H1 (cell line): ENCODE results near the gene POU6F2. TPM values are rescaled to one million over a fixed set of nuclear protein-coding genes. Genes with fewer than 3 reads are reported as not detected.

ENCODE experiments used
- CTCF ChIA-PET: fragments of 300-600 bp; sonication (Branson Sonifier 250); formaldehyde crosslinking; loops from one replicate; lab custom pipeline; 2021; ENCODE audit not compliant: partially characterized antibody; lab: Charles Lee
- POLR2A ChIA-PET: fragments of 300-600 bp; sonication (Branson Sonifier 250); formaldehyde crosslinking; loops from one replicate; lab custom pipeline; 2021; ENCODE audit warnings: inconsistent platforms; ENCODE audit not compliant: partially characterized antibody; lab: Charles Lee
- DNase-seq, 2 experiments: peaks; one replicate each; pipeline versions ENCODE4 v3.0.0 to v3.0.0-alpha.2; 2010 to 2022; ENCODE audit warnings: low spot score in 2 of 2, low read depth in 1 of 2, mixed read lengths in 1 of 2
- FAIRE-seq: peaks from 2 replicates; lab custom pipeline; 2011; peaks lifted over from hg19 to GRCh38; lab: Jason Lieb, UNC
- H2AFZ ChIP-seq: 2 replicates; pipeline ENCODE4 v1.8.1; 2012; ENCODE audit warnings: low read length, inconsistent platforms
- H2AK5ac ChIP-seq: 2 replicates; pipeline ENCODE4 v1.6.1; 2013; ENCODE audit warnings: low read depth, low read length
- H2BK120ac ChIP-seq: replicated peaks from 2 replicates; pipeline ENCODE3; 2013; ENCODE audit warnings: low read depth, low read length, inconsistent platforms
- H2BK12ac ChIP-seq: 2 replicates; pipeline ENCODE4 v1.6.1; 2013; ENCODE audit warnings: low read depth, low read length
- H2BK15ac ChIP-seq: 2 replicates; pipeline ENCODE4 v1.6.1; 2013; ENCODE audit warnings: low read length
- H2BK20ac ChIP-seq: 2 replicates; pipeline ENCODE4 v1.6.1; 2013; ENCODE audit warnings: low read length
- H2BK5ac ChIP-seq: 2 replicates; pipeline ENCODE4 v1.6.1; 2013; ENCODE audit warnings: low read depth, low read length
- H3K14ac ChIP-seq: 2 replicates; pipeline ENCODE4 v1.6.1; 2013; ENCODE audit warnings: inconsistent platforms; ENCODE audit not compliant: insufficient read length
- H3K18ac ChIP-seq: 2 replicates; pipeline ENCODE4 v1.6.1; 2013; ENCODE audit warnings: low read length; ENCODE audit errors: extremely low read depth
- H3K23ac ChIP-seq: 2 replicates; pipeline ENCODE4 v1.6.1; 2013; ENCODE audit warnings: inconsistent platforms; ENCODE audit not compliant: insufficient read length
- H3K23me2 ChIP-seq: 2 replicates; pipeline ENCODE4 v1.6.1; 2013; ENCODE audit warnings: low read depth, low read length
- H3K27ac ChIP-seq: 2 replicates; pipeline ENCODE4 v1.6.1; 2011; ENCODE audit warnings: low read depth, low read length, inconsistent platforms
- H3K27me3 ChIP-seq, 4 experiments: replicated peaks in 1 of 4; 1 replicate in 1 of 4; 2 replicates in 3 of 4; pipeline versions ENCODE4 v1.6.1 to v1.8.1; 2011 to 2013; ENCODE audit warnings: low read length in 3 of 4, mild to moderate bottlenecking in 3 of 4, inconsistent platforms in 2 of 4, mixed read lengths in 2 of 4, moderate library complexity in 1 of 4; ENCODE audit not compliant: control insufficient read depth in 3 of 4, insufficient read depth in 3 of 4; ENCODE audit errors: extremely low read depth in 1 of 4
- H3K36me3 ChIP-seq, 4 experiments: 2 replicates each; pipeline versions ENCODE4 v1.6.1 to v1.8.1; 2011 to 2013; ENCODE audit warnings: mild to moderate bottlenecking in 4 of 4, low read length in 3 of 4, moderate library complexity in 2 of 4, control low read depth in 1 of 4, inconsistent platforms in 1 of 4; ENCODE audit not compliant: insufficient read depth in 4 of 4, control insufficient read depth in 2 of 4
- H3K4ac ChIP-seq: replicated peaks from 2 replicates; pipeline ENCODE3; 2013; ENCODE audit warnings: low read length, low read depth, mixed read lengths, inconsistent platforms; ENCODE audit not compliant: insufficient read length
- H3K4me1 ChIP-seq, 4 experiments: replicated peaks in 1 of 4; 1 replicate in 1 of 4; 2 replicates in 3 of 4; pipeline versions ENCODE4 v1.6.1 to v1.8.1; 2011 to 2013; ENCODE audit warnings: low read length in 3 of 4, inconsistent platforms in 2 of 4, mixed read lengths in 1 of 4; ENCODE audit not compliant: insufficient read depth in 4 of 4, control insufficient read depth in 3 of 4
- H3K4me2 ChIP-seq, 2 experiments: 2 replicates each; pipeline versions ENCODE4 v1.6.1 to v1.8.1; 2011 to 2013; ENCODE audit warnings: low read depth in 2 of 2, low read length in 2 of 2, control low read depth in 1 of 2, inconsistent platforms in 1 of 2, mild to moderate bottlenecking in 1 of 2; ENCODE audit not compliant: insufficient read depth in 1 of 2
- H3K4me3 ChIP-seq, 4 experiments: fragments of 200-600, 300-600 bp in 1 of 4; sonication (generic), shearing (Covaris generic), sonication (Bioruptor Twin) in 1 of 4; 2 replicates each; pipeline versions ENCODE4 v1.5.1 to v1.8.1; 2011 to 2016; ENCODE audit warnings: low read length in 4 of 4, low read depth in 3 of 4, control low read depth in 2 of 4, inconsistent platforms in 2 of 4, mild to moderate bottlenecking in 2 of 4, mixed read lengths in 1 of 4, moderate library complexity in 1 of 4; ENCODE audit not compliant: insufficient read depth in 2 of 4; ENCODE audit errors: extremely low read depth in 1 of 4
- H3K56ac ChIP-seq: replicated peaks from 2 replicates; pipeline ENCODE3; 2013; ENCODE audit warnings: low read depth, mild to moderate bottlenecking, mixed read lengths, low read length, inconsistent platforms; ENCODE audit not compliant: insufficient read length
- H3K79me1 ChIP-seq: 2 replicates; pipeline ENCODE4 v1.6.1; 2013; ENCODE audit warnings: low read depth, low read length, control low read depth
- H3K79me2 ChIP-seq, 2 experiments: 2 replicates each; pipeline versions ENCODE4 v1.6.1 to v1.8.1; 2012 to 2013; ENCODE audit warnings: low read length in 2 of 2, mild to moderate bottlenecking in 2 of 2, inconsistent platforms in 1 of 2; ENCODE audit not compliant: insufficient read depth in 2 of 2, control insufficient read depth in 1 of 2
- H3K9ac ChIP-seq, 4 experiments: replicated peaks in 1 of 4; 1 replicate in 1 of 4; 2 replicates in 3 of 4; pipeline versions ENCODE4 v1.6.1 to v1.8.1; 2011 to 2013; ENCODE audit warnings: low read depth in 3 of 4, low read length in 3 of 4, control low read depth in 2 of 4, mild to moderate bottlenecking in 2 of 4, moderate library complexity in 2 of 4, inconsistent platforms in 1 of 4; ENCODE audit errors: extremely low read depth in 1 of 4
- H3K9me3 ChIP-seq, 2 experiments: 2 replicates each; pipeline versions ENCODE4 v1.6.1 to v1.8.1; 2012 to 2013; ENCODE audit warnings: mild to moderate bottlenecking in 2 of 2, moderate library complexity in 2 of 2, control low read depth in 1 of 2, inconsistent platforms in 1 of 2, low read depth in 1 of 2, low read length in 1 of 2, mixed read lengths in 1 of 2; ENCODE audit not compliant: insufficient read depth in 2 of 2
- H4K20me1 ChIP-seq, 2 experiments: replicated peaks in 1 of 2; 2 replicates each; pipeline versions ENCODE3 to v1.8.1; 2011 to 2013; ENCODE audit warnings: inconsistent platforms in 2 of 2, low read length in 2 of 2, mild to moderate bottlenecking in 1 of 2; ENCODE audit not compliant: insufficient read depth in 2 of 2, control insufficient read depth in 1 of 2
- H4K5ac ChIP-seq: 2 replicates; pipeline ENCODE4 v1.6.1; 2013; ENCODE audit warnings: low read length, low read depth, mixed read lengths, inconsistent platforms; ENCODE audit not compliant: insufficient read length
- H4K8ac ChIP-seq: 2 replicates; pipeline ENCODE4 v1.8.0; 2013; ENCODE audit warnings: mild to moderate bottlenecking, moderate library complexity, low read length, inconsistent platforms; ENCODE audit not compliant: insufficient read depth; ENCODE audit errors: extremely low read depth
- H4K91ac ChIP-seq: replicated peaks from 2 replicates; pipeline ENCODE3; 2013; ENCODE audit warnings: low read length, mixed read lengths, inconsistent platforms; ENCODE audit not compliant: insufficient read length
- CBX8 ChIP-seq: fragments of 300-800, 300-1000 bp; sonication (generic); IDR thresholded peaks from 2 replicates; pipeline ENCODE4 v1.7.1; 2016; ENCODE audit warnings: low read depth, low read length, borderline replicate concordance
- HDAC2 ChIP-seq, 2 experiments: fragments of 300-600 bp in 1 of 2; sonication (generic) in 1 of 2; IDR thresholded peaks; 2 replicates each; pipeline ENCODE4 v1.6.1; 2011 to 2012; ENCODE audit warnings: low read depth in 2 of 2, low read length in 2 of 2, mild to moderate bottlenecking in 2 of 2, moderate library complexity in 2 of 2, borderline replicate concordance in 1 of 2, inconsistent platforms in 1 of 2
- HDAC6 ChIP-seq: IDR thresholded peaks from one replicate; pipeline ENCODE4 v1.7.1; 2012; ENCODE audit warnings: low read depth, mild to moderate bottlenecking, inconsistent platforms, low read length, moderate library complexity
- JUND ChIP-seq: IDR thresholded peaks from 2 replicates; pipeline ENCODE4 v1.6.1; 2011; ENCODE audit warnings: mild to moderate bottlenecking, improper control_type of control experiment, low read length
- NRF1 ChIP-seq: IDR thresholded peaks from 2 replicates; pipeline ENCODE4 v1.6.1; 2011; ENCODE audit warnings: mild to moderate bottlenecking, low read depth, low read length, improper control_type of control experiment
- POU5F1 ChIP-seq: IDR thresholded peaks from 2 replicates; pipeline ENCODE4 v1.6.1; 2011; ENCODE audit warnings: low read depth, mild to moderate bottlenecking, low read length, moderate library complexity
- RAD21 ChIP-seq, 2 experiments: IDR thresholded peaks in 1 of 2; conservative IDR thresholded peaks in 1 of 2; 2 replicates each; pipeline ENCODE4 v1.6.1; 2011; ENCODE audit warnings: low read depth in 2 of 2, low read length in 2 of 2, improper control_type of control experiment in 1 of 2, inconsistent platforms in 1 of 2, mild to moderate bottlenecking in 1 of 2, moderate library complexity in 1 of 2
- RBBP5 ChIP-seq: IDR thresholded peaks from 2 replicates; pipeline ENCODE4 v1.7.1; 2012; ENCODE audit warnings: low read depth, mild to moderate bottlenecking, inconsistent platforms, low read length, moderate library complexity, borderline replicate concordance
- SP4 ChIP-seq: IDR thresholded peaks from 2 replicates; pipeline ENCODE4 v1.6.1; 2012; ENCODE audit warnings: low read length, inconsistent platforms
- TAF7 ChIP-seq: optimal IDR thresholded peaks from 2 replicates; pipeline ENCODE3; 2011; ENCODE audit warnings: low read depth, mild to moderate bottlenecking, inconsistent platforms, low read length, moderate library complexity, borderline replicate concordance
- TBP ChIP-seq: IDR thresholded peaks from 2 replicates; pipeline ENCODE4 v1.6.1; 2011; ENCODE audit warnings: low read depth, low read length, improper control_type of control experiment
- WGBS, 2 experiments: shearing (Covaris generic) in 1 of 2; methylation state at CpG; one replicate each; pipeline versions ENCODE4 v1.1.6 to v1.1.7; 2013 to 2015; ENCODE audit warnings: low lambda C conversion rate in 2 of 2, mixed read lengths in 2 of 2, inconsistent platforms in 1 of 2, low coverage in 1 of 2, missing lambda C conversion rate in 1 of 2; ENCODE audit not compliant: insufficient replicate concordance in 2 of 2, insufficient coverage in 1 of 2, insufficient read length in 1 of 2; ENCODE audit errors: extremely low coverage in 1 of 2, missing lambda C conversion rate in 1 of 2; 5-methylcytosine and 5-hydroxymethylcytosine counted together
- polyA plus RNA-seq, 7 experiments: library from polyadenylated mRNA; depleted of rRNA in 3 of 7; stranded (reverse) in 5 of 7; unstranded in 2 of 7; fragments of >200 nt in 5 of 7; fragments of 200-250 nt in 2 of 7; gene quantifications; 1 replicate in 5 of 7; 2 replicates in 1 of 7; 4 replicates in 1 of 7; pipeline versions ENCODE4 v1.2.1 to v1.2.3, GENCODE V29; 2011 to 2013; ENCODE audit warnings: missing spikeins in 2 of 7, mixed read lengths in 2 of 7
- total RNA-seq: library from RNA; stranded (reverse); fragmentation: NEBNext Ultra II Directional; extraction: Animal tissue kit (Norgen Biotek cat#: 25700); gene quantifications from 2 replicates; pipeline ENCODE4 v1.2.1, GENCODE V29; 2021

POU6F2 gene
- total and polyA plus RNA-seq, 2 of the 8 experiments (the other 6 are each of a cell fraction or from before 2014, with no cell fraction given): 1.1 to 2.0 TPM

DNA sequence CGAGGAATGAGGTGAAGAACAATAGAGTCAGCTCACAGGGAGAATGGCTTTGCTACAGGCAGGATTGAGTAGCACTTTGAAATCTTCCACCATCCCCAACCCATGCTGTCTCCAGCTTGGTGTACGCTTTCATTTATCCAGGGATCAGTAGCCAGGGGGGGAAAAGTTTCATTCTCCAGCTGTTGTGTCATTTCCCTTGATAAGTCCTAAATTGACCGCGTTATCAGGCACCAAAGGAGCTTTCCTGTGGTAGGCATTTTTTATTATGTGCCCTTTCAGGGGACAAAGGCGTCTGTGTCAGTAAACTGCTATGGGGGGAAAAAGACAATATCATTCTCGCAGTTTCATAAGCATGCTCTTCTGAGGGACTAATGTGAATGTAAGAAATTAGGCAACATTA is 481.9 kb downstream of the POU6F2 start:
- no peak for DNase-seq
- 83% methylated on average over 6 of the region's 6 CpGs; no CpG with 5 or more reads in 1 of the 2 experiments for WGBS, 2 experiments

More for the DNA sequence above, 481.9 kb downstream of the POU6F2 start:
- Histone ChIP-seq H2BK5ac (no peak overlapping the region), H3K4me2 (no peak overlapping the region), H3K36me3 (no peaks in the 10 kb centered on the region), H4K8ac (no peak overlapping the region), H4K20me1 (no peaks in the 10 kb centered on the region), H2BK15ac (no peak overlapping the region), H3K14ac (no peak overlapping the region), H3K9ac (no peak overlapping the region), H3K23me2 (no peaks in the 10 kb centered on the region), H3K27ac (no peak overlapping the region), H2BK120ac (no peak overlapping the region), H4K91ac (no peak overlapping the region), H3K9me3 (no peaks in the 10 kb centered on the region)
- CTCF ChIA-PET: interaction anchor here (0.9 to 1.9 kb wide), 3 partner anchors 13 to 150 kb away, joined by 3 to 4 read pairs (median 4); no protein-coding TSS in a partner anchor
- POLR2A ChIA-PET: no interaction called here
- FAIRE-seq: no peak
- no peak for TF ChIP-seq POU5F1
- TF ChIP-seq CBX8: no peak
- no peak for TF ChIP-seq HDAC6
- TF ChIP-seq HDAC2 (IDR thresholded peaks at IDR 0.05; ENCODE audit: borderline replicate concordance in 1 of 2, low read depth in 2 of 2, low read length in 2 of 2): no peak
- TF ChIP-seq TAF7: no peak
- no peak for TF ChIP-seq TBP
- TF ChIP-seq NRF1: no peak
- no peak for TF ChIP-seq RAD21 (IDR thresholded peaks at IDR 0.05 in 1 of 2, conservative IDR thresholded peaks at IDR 0.05 in 1 of 2; ENCODE audit: low read depth in 2 of 2, low read length in 2 of 2)
- no peak for TF ChIP-seq RBBP5
- no peak for TF ChIP-seq SP4
- TF ChIP-seq JUND: no peak
- TF ChIP-seq, all 59 proteins: peak for 0
- Histone ChIP-seq H3K18ac (no peak overlapping the region), H3K4me3 (no peak overlapping the region), H2BK20ac (no peak overlapping the region), H3K56ac (no peak overlapping the region), H3K23ac (no peak overlapping the region), H3K79me1 (no peaks in the 10 kb centered on the region), H3K27me3 (no peaks in the 10 kb centered on the region), H3K4ac (no peak overlapping the region), H3K4me1 (peaks cover 0 to 4% (median 2%) of the 10 kb centered on the region in 4 experiments), H2AFZ (no peak overlapping the region), H2BK12ac (no peak overlapping the region), H2AK5ac (no peak overlapping the region), H4K5ac (no peak overlapping the region), H3K79me2 (no peaks in the 10 kb centered on the region)
